Suprapubic skin (tissue), 4 donors: ENCODE results near the gene COL4A4.

ENCODE experiments used
- EP300 ChIP-seq: sonication (generic); formaldehyde crosslinking; IDR thresholded peaks from one replicate; pipeline ENCODE4 v1.6.1; 2017; ENCODE audit warnings: antibody characterized with exemption
- POLR2A ChIP-seq, 2 donors: fragments of 450-650 bp; IDR thresholded peaks; one replicate each; pipeline ENCODE4 v1.6.1; 2017; ENCODE audit warnings: antibody characterized with exemption in 2 of 2, mild to moderate bottlenecking in 2 of 2, moderate library complexity in 2 of 2
- POLR2AphosphoS5 ChIP-seq, 3 donors: sonication (generic); formaldehyde crosslinking; IDR thresholded peaks; one replicate each; pipeline ENCODE4 v1.6.1; 2017; ENCODE audit warnings: antibody characterized with exemption in 3 of 3
- TF ChIP-seq, protein P1 (sequence below), 2 donors: fragments of 200-600 bp in 1 of 2; fragments of 450-650 bp in 1 of 2; sonication (generic) in 1 of 2; IDR thresholded peaks; one replicate each; pipeline ENCODE4 v1.5.1; 2016 to 2019; ENCODE audit warnings: antibody characterized with exemption in 2 of 2, mild to moderate bottlenecking in 1 of 2, moderate library complexity in 1 of 2

GRCh38 chr2:226978300-226978699 lies 185.7 kb downstream of the COL4A4 start:
- TF ChIP-seq, protein P1, sequence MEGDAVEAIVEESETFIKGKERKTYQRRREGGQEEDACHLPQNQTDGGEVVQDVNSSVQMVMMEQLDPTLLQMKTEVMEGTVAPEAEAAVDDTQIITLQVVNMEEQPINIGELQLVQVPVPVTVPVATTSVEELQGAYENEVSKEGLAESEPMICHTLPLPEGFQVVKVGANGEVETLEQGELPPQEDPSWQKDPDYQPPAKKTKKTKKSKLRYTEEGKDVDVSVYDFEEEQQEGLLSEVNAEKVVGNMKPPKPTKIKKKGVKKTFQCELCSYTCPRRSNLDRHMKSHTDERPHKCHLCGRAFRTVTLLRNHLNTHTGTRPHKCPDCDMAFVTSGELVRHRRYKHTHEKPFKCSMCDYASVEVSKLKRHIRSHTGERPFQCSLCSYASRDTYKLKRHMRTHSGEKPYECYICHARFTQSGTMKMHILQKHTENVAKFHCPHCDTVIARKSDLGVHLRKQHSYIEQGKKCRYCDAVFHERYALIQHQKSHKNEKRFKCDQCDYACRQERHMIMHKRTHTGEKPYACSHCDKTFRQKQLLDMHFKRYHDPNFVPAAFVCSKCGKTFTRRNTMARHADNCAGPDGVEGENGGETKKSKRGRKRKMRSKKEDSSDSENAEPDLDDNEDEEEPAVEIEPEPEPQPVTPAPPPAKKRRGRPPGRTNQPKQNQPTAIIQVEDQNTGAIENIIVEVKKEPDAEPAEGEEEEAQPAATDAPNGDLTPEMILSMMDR (IDR thresholded peaks at IDR 0.05): no peak
- no peak for TF ChIP-seq POLR2A (IDR thresholded peaks at IDR 0.05)
- no peak for TF ChIP-seq POLR2AphosphoS5 (IDR thresholded peaks at IDR 0.05)
- no peak for TF ChIP-seq EP300
